NCI-H524 (cell line): ENCODE results near the gene FANCI.
A peak's percentile ranks its signal among the peaks of the same experiment; 100 is the strongest.

Source experiments
- DNase-seq, 2 experiments: peaks; one replicate each; lab custom pipeline; 2025; lab: John Stamatoyannopoulos, UW

Gene FANCI

DNA sequence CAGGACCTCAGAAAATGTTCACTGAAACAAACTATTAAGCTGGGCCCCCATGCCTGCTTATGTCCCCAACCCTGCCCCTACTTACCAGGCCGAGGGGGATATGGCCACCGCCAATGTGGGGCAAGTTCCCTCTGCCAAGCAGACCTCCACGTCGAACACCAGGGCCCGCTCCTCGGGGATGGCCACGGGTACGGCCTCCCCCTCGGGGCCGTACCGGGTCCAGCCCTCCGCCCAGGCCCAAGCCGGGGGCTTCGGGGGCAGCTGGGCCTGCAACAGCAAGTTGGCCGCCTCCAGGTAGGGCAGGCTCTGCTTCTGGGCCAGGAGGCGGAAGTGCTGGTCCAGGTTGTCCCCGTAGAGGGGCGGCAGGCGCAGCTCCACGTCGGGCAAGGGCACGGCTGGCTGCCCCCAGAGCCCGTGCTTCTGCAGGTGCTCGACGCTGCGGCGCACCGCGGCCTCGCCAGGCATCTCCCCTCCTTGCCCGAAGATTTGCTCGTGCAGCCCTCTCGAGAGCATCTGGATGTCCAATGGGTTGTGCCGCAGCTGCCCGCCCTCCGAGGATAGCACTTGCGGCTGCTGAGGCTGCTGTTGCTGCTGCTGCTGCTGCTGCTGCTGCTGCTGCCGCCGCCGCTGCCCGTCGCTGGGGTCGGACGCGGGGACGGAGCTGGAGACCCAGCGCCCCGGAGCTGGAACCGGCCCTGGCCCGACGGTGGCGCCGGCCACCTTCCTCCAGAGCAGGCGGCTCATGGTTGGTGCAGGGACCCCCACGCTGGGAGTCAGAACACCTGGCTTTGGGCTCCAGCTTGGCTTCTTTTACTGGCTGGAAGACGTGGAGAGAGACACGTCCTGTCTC is 89.5 kb downstream of the FANCI start:
- DNase-seq, result no peak

DNA sequence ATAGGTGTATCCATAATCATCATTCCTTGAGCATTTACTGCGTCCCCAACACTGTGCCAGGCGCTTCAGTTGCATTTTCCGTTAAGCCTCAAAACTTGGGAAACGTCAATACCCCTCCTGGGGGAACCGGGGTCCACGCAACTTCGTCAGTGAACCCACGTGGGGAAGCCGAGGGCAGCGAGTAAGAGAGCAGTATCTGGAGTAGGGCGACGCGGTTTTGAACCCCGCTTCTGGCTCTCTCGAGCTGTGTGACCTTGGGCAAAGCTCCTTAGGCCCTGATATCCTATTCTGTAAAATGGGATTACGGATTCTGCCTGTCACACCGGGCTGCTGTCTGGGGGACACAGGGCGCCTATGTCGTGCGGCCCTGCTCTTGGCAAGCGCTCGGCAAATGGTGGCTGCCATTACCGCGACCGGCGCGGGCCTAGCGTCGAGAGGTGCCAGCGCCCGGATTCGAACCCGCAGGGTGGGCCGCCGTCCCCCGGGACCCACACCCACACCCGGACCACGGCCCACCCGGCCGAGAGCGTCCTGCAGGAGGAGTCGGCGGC is 90.3 kb downstream of the FANCI start:
- no peak for DNase-seq

GRCh38 chr15:89334510-89335297 is 90.9 kb downstream of the FANCI start, which contains the start of gene POLG:
Gene POLG (minus strand): TSS chr15:89334824. CDS start chr15:89333754, 1,070 bp downstream.
- DNase-seq, result peak; percentile 99 to 100

GRCh38 chr15:89335298-89336041 is 91.7 kb downstream of the FANCI start:
- peak; percentile 77 to 88 for DNase-seq

DNA sequence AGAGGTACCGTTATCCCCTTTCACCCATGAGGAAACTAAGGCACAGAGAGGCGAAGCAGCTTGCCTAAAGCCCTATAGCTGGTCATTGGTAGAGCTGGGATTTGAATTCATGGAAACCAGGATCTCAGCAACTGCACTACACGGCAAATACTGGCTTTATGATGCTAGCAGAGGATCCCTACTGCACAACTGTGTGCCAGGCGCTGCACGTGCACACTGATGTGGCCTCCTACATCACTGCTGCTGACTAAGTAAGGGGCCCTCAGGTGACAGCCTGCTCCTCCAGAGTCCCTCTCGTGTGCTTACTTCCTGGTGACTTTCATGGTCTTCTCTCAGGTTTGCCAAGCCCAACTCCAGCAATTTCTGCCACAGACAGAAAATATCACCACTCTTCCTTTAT is 94.3 kb downstream of the FANCI start:
- DNase-seq, result no peak

DNA sequence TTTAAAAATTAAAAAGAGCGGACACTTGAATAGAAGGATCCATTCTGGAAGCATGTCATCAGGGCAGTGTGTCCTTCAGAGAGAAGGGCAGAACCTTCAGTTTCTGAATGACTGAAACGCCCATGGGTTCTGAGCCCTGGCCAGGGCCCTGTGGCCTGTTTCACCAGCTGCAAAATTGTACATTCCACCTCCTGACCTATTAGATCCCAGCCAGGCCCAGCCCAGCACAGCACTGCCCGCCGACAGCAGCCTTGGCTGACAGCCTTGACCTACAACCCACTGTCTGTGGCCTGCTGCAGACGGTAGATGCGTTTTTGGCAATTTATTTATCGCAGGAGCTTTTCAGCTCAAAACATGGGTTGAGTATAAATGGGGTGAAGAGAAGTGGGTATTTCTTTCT is 96.8 kb downstream of the FANCI start:
- no peak for DNase-seq

- no peak for DNase-seq
Measured at GRCh38 chr15:89341316-89342005, 97.7 kb downstream of the FANCI start.

GRCh38 chr15:89342840-89343239 is 99.1 kb downstream of the FANCI start:
- DNase-seq, result no peak

GRCh38 chr15:89345248-89345647 is 101.5 kb downstream of the FANCI start:
- DNase-seq, result no peak

DNA sequence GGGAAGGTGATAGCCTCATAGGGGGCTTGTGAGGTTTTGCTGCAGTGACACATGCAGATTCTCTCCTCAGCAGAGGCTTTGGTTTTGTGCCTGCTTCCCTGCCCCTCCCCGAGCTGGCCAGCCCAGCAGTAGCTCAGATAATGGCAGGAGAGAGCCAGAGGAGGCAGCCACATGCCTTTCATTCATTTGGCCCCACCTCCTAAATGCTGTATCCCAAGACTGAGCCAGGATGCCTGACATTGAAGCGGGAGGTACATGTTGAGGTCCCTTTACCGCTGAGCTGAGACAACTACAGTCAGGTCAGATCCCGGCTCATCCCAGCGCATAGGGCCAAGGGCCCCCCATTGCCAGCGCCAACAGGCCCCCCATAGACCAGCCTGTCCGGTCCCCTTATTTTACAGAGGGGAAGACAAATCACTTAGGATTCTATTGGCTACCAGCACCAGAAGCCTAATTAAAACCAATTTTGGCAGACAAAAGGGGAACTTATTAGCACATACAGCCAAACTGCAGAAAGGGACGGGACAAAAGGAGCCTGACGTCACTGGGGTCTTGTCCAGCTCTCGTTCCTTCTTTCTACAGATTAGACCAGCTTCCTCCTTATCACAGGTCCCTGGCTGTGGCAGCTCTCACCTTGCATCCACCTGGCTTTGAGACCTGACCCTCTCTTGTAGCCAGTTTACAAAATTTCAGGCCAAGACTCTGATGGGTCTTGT is 102.9 kb downstream of the FANCI start:
- no peak for DNase-seq

- no peak for DNase-seq
Measured at GRCh38 chr15:89349206-89349558, 105.4 kb downstream of the FANCI start.

DNA sequence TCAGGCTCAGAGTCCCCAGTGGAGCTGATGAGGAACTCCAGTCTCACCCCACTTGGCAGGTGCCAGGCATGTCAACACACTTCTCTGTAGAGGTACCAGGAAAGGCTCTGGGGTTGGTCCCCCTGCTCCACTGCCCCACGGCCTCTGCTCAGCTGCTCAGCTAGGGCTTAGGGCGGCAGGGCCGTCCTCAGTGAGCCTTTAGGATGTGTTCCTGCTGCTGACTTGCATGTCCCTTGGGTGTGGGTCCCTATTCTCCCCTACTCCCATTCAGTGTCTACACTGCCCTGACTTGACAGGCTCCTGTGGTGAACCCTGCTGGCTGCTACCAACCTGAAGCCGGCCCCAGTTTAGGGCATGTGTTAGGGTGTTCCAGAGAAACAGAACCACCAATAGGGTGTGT is 108.7 kb downstream of the FANCI start:
- no peak for DNase-seq

DNA sequence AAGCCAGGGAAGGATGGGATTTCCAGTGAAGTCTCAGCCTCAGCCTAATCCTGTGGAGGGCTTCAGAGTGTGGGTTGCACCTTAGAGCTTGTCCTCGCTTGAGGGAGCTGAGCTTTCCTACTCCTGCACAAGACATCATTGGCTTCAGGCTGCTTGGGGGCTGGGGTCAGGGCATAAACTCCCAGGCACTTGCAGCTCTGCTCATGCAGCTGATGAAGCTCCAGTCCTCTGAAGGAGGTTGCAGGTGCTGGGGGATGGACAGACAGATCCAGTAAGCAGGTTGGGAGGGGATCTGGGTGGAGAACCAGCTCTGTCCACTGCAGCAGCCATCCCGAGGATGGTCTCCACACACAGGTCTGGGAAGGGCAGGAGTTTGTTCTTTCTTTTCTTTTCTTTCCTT is 110.2 kb downstream of the FANCI start:
- no peak for DNase-seq

DNA sequence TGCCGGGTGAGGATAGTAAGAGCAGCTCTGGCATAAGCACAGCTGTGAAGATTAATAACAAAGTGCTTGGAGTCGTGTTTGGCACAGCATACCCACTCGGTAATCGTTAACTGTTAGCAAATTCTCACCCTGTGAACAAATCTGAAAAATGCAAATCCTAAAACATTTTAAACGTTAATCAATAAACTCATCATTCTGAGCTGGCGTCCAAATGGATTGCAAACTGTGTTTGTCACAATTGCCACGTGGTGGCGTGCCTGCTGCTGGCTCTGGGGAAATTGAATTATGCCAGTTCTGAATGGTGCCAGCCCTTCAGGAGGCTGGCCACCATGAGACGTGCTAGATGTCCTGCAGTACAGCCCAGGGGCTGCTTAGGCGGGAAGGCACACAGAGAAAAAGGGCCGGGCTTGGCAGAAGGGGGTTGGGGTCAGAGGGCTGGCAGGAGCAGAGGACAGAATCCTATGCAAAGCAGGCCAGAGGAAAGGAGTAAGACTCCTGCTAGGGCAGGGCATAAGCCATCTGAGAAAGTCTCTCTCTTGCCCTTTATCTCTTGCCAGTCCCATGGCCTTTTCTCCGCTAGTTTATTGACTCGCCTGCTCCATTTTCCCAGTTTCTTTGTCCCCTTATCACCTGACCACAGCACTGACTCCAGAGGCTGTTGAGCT is 113.0 kb downstream of the FANCI start:
- peak; percentile 24 to 73 for DNase-seq

DNA sequence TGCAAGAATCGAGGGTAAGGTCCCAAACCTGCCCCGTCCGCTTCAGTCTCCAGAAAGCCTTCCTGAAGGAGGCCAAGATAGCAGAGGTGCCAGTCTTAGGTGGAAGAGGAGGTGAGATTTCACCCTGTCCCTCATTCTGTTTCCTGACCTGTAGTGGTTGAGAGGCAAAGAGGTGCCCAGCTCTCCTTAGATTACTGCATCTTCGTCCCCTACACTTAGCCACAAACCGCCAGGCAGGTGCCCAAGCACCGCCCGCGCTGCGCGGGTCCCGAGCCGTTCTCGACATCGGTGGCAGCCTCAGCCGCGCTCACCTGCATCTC is 114.6 kb downstream of the FANCI start:
- DNase-seq, result no peak

GRCh38 chr15:89358755-89359439 is 115.1 kb downstream of the FANCI start:
- peak; percentile 58 to 83 for DNase-seq

GRCh38 chr15:89359471-89360293 is 115.9 kb downstream of the FANCI start:
- no peak for DNase-seq

- no peak for DNase-seq
Measured at GRCh38 chr15:89360294-89360971, 116.7 kb downstream of the FANCI start.
